ENCODE data around the gene DLG5.

DNA sequence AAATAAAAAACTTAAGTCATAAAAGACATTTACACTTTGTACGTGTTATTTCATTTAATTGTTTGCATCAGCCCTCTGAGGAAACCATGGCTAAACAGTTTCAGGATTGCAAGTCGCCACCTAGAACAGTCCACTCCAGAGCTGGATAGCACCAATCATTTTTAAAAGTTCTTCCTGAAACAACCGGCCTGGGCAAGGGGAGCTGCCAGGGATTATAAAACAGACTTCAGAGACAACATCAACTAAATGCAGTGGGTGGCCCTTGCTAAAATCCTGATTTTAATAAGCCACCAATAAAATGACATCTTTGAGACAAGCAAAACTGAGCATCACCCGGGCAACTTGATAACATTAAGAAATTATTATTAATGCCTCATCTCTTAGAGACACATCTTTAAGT is 13.5 kb downstream of the DLG5 start:
- TF ChIP-seq, protein P1, sequence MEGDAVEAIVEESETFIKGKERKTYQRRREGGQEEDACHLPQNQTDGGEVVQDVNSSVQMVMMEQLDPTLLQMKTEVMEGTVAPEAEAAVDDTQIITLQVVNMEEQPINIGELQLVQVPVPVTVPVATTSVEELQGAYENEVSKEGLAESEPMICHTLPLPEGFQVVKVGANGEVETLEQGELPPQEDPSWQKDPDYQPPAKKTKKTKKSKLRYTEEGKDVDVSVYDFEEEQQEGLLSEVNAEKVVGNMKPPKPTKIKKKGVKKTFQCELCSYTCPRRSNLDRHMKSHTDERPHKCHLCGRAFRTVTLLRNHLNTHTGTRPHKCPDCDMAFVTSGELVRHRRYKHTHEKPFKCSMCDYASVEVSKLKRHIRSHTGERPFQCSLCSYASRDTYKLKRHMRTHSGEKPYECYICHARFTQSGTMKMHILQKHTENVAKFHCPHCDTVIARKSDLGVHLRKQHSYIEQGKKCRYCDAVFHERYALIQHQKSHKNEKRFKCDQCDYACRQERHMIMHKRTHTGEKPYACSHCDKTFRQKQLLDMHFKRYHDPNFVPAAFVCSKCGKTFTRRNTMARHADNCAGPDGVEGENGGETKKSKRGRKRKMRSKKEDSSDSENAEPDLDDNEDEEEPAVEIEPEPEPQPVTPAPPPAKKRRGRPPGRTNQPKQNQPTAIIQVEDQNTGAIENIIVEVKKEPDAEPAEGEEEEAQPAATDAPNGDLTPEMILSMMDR (IDR thresholded peaks at IDR 0.05; ENCODE audit: insufficient read depth, low read depth, low read length): no peak
- TF ChIP-seq EZH2 (IDR thresholded peaks at IDR 0.05; ENCODE audit: insufficient read depth, low read length): no peak

All from astrocyte (in vitro differentiated cells and primary cell).